HepG2 (cell line): ENCODE results near the gene MTX1. TPM values are rescaled to one million over a fixed set of nuclear protein-coding genes. Genes with fewer than 3 reads are reported as not detected.
A peak's percentile ranks its signal among the peaks of the same experiment; 100 is the strongest.

Experiments used
- DPF2 ChIP-seq: sonication (generic); formaldehyde crosslinking; IDR thresholded peaks from 2 replicates; pipeline ENCODE4 v1.4.0; 2020; ENCODE audit warnings: mild to moderate bottlenecking, low read depth, missing genetic modification reagents, borderline replicate concordance
- FLYWCH1 ChIP-seq: sonication (generic); formaldehyde crosslinking; IDR thresholded peaks from 2 replicates; pipeline ENCODE4 v1.8.1; 2023; ENCODE audit warnings: mild to moderate bottlenecking, missing genetic modification reagents
- FOXO4 ChIP-seq: sonication (generic); formaldehyde crosslinking; conservative IDR thresholded peaks from 2 replicates; pipeline ENCODE4 v1.8.1; 2023; ENCODE audit warnings: missing genetic modification reagents
- FOXP4 ChIP-seq: sonication (generic); formaldehyde crosslinking; IDR thresholded peaks from 2 replicates; pipeline ENCODE4 v1.4.0; 2020; ENCODE audit warnings: missing genetic modification reagents
- GRHL1 ChIP-seq: sonication (generic); formaldehyde crosslinking; conservative IDR thresholded peaks from 2 replicates; pipeline ENCODE4 v1.8.0; 2022; ENCODE audit warnings: missing genetic modification reagents
- HMG20B ChIP-seq: conservative IDR thresholded peaks from 2 replicates; pipeline ENCODE4 v1.6.1; 2016; ENCODE audit warnings: missing genetic modification reagents, missing compliant biosample characterization
- HOMEZ ChIP-seq: IDR thresholded peaks from 2 replicates; pipeline ENCODE4 v1.6.1; 2016; ENCODE audit warnings: low read depth
- IKZF4 ChIP-seq: sonication (generic); formaldehyde crosslinking; IDR thresholded peaks from 2 replicates; pipeline ENCODE4 v1.5.1; 2020; ENCODE audit warnings: borderline replicate concordance, mild to moderate bottlenecking, low read depth, missing genetic modification reagents; ENCODE audit errors: not compliant biosample characterization
- ISX ChIP-seq: sonication (generic); formaldehyde crosslinking; conservative IDR thresholded peaks from 2 replicates; pipeline ENCODE4 v1.5.0; 2020; ENCODE audit warnings: missing genetic modification reagents
- MED8 ChIP-seq: sonication (generic); formaldehyde crosslinking; IDR thresholded peaks from 2 replicates; pipeline ENCODE4 v1.8.1; 2023; ENCODE audit warnings: mild to moderate bottlenecking, missing genetic modification reagents; ENCODE audit not compliant: insufficient replicate concordance
- NFIC ChIP-seq: IDR thresholded peaks from 2 replicates; pipeline ENCODE4 v1.6.1; 2012; ENCODE audit warnings: mild to moderate bottlenecking, low read length, inconsistent platforms
- NR2C2 ChIP-seq: sonication (generic); formaldehyde crosslinking; IDR thresholded peaks from 2 replicates; pipeline ENCODE4 v1.4.0; 2020; ENCODE audit warnings: missing genetic modification reagents, mild to moderate bottlenecking, moderate library complexity, borderline replicate concordance
- TGIF2 ChIP-seq: IDR thresholded peaks from 2 replicates; pipeline ENCODE4 v1.6.1; 2016; ENCODE audit warnings: control low read depth, missing compliant biosample characterization
- ZBTB38 ChIP-seq: sonication (generic); formaldehyde crosslinking; IDR thresholded peaks from 2 replicates; pipeline ENCODE4 v1.5.1; 2020; ENCODE audit warnings: mild to moderate bottlenecking, missing genetic modification reagents
- ZBTB8A ChIP-seq: sonication (generic); formaldehyde crosslinking; IDR thresholded peaks from 2 replicates; pipeline ENCODE4 v1.4.0; 2020; ENCODE audit warnings: mild to moderate bottlenecking, low read depth, missing genetic modification reagents, borderline replicate concordance
- ZNF343 ChIP-seq: sonication (generic); formaldehyde crosslinking; IDR thresholded peaks from 2 replicates; pipeline ENCODE4 v1.4.0; 2020; ENCODE audit warnings: mild to moderate bottlenecking, missing genetic modification reagents
- ZNF350 ChIP-seq: sonication (generic); formaldehyde crosslinking; IDR thresholded peaks from 2 replicates; pipeline ENCODE4 v1.4.0; 2020; ENCODE audit warnings: mild to moderate bottlenecking, low read depth, missing genetic modification reagents, borderline replicate concordance
- ZNF441 ChIP-seq: sonication (generic); formaldehyde crosslinking; IDR thresholded peaks from 2 replicates; pipeline ENCODE4 v1.7.0; 2021; ENCODE audit warnings: missing genetic modification reagents, borderline replicate concordance
- ZNF468 ChIP-seq: sonication (generic); formaldehyde crosslinking; IDR thresholded peaks from 2 replicates; pipeline ENCODE4 v1.8.0; 2022; ENCODE audit warnings: mild to moderate bottlenecking, moderate library complexity, missing genetic modification reagents
- ZNF558 ChIP-seq: sonication (generic); formaldehyde crosslinking; IDR thresholded peaks from 2 replicates; pipeline ENCODE4 v1.9.0; 2022; ENCODE audit warnings: mild to moderate bottlenecking, missing genetic modification reagents, borderline replicate concordance
- ZSCAN31 ChIP-seq: sonication (generic); formaldehyde crosslinking; IDR thresholded peaks from 2 replicates; pipeline ENCODE4 v1.5.0; 2020; ENCODE audit warnings: low read depth, mild to moderate bottlenecking, missing genetic modification reagents
- polyA plus RNA-seq, 8 experiments: library from polyadenylated mRNA; depleted of rRNA in 3 of 8; stranded (reverse) in 7 of 8; unstranded in 1 of 8; fragments of >200 nt; fragmentation: Illumina TruSeq in 4 of 8; extraction: Trizol in 4 of 8; gene quantifications; 2 replicates each; pipeline versions ENCODE4 v1.2.1 to v1.2.3, GENCODE V29; 2011 to 2016; ENCODE audit warnings: low read depth in 4 of 8, missing spikeins in 1 of 8, mixed read lengths in 1 of 8; ENCODE audit not compliant: insufficient read depth in 1 of 8
- total RNA-seq, 5 experiments: library from RNA; depleted of rRNA; stranded (reverse); fragments of >200 nt; fragmentation: Illumina TruSeq; extraction: Trizol; gene quantifications; 2 replicates each; pipeline ENCODE4 v1.2.3, GENCODE V29; 2016; ENCODE audit warnings: low read depth in 1 of 5

MTX1 gene
- total and polyA plus RNA-seq, 2 of the 13 experiments (the other 11 are each of a cell fraction or from before 2014, with no cell fraction given) = 64.5 to 72.6 TPM

- no peak for TF ChIP-seq HOMEZ (CRISPR knock-in tag)
- TF ChIP-seq IKZF4 (CRISPR knock-in tag) = no peak
- no peak for TF ChIP-seq GRHL1 (CRISPR knock-in tag)
- TF ChIP-seq DPF2 (CRISPR knock-in tag) = no peak
- TF ChIP-seq ZNF343 (CRISPR knock-in tag) = no peak
- TF ChIP-seq ZSCAN31 (CRISPR knock-in tag) = peak; percentile 68; the same call in 1 of the 2 replicates
- TF ChIP-seq ZNF441 (CRISPR knock-in tag) = no peak
- no peak for TF ChIP-seq NFIC
- TF ChIP-seq FOXP4 (CRISPR knock-in tag) = no peak
- TF ChIP-seq ISX (CRISPR knock-in tag) = no peak
- peak; percentile 64; the same call in 1 of the 2 replicates for TF ChIP-seq ZNF350 (CRISPR knock-in tag)
- no peak for TF ChIP-seq ZBTB8A (CRISPR knock-in tag)
- no peak for TF ChIP-seq ZBTB38 (CRISPR knock-in tag)
- TF ChIP-seq MED8 (CRISPR knock-in tag) = no peak
- TF ChIP-seq HMG20B = no peak
- no peak for TF ChIP-seq ZNF558 (CRISPR knock-in tag)
- TF ChIP-seq FLYWCH1 (CRISPR knock-in tag) = no peak
- TF ChIP-seq TGIF2 = no peak
- peak; percentile 19; the same call in 1 of the 2 replicates for TF ChIP-seq NR2C2 (CRISPR knock-in tag)
- TF ChIP-seq FOXO4 (CRISPR knock-in tag) = no peak
- no peak for TF ChIP-seq ZNF468 (CRISPR knock-in tag)
Measured at GRCh38 chr1:155167166-155168104, 41.1 kb upstream of the MTX1 start (continued).
